Neural cell (in vitro differentiated cells): Measurements from ENCODE around the gene AATK.

Experiments
- POLR2AphosphoS5 ChIP-seq: IDR thresholded peaks from 2 replicates; pipeline ENCODE4 v1.6.1; 2012
- RAD21 ChIP-seq: fragments of 450-650 bp; conservative IDR thresholded peaks from 2 replicates; pipeline ENCODE4 v1.6.1; 2014; ENCODE audit warnings: antibody characterized with exemption, mild to moderate bottlenecking, moderate library complexity
- TF ChIP-seq, protein P1 (sequence below): fragments of 450-650 bp; IDR thresholded peaks from 2 replicates; pipeline ENCODE4 v1.5.1; 2014; ENCODE audit warnings: antibody characterized with exemption, mild to moderate bottlenecking, moderate library complexity; ENCODE audit not compliant: poor library complexity, severe bottlenecking
- TF ChIP-seq, protein P2 (sequence below): IDR thresholded peaks from 2 replicates; pipeline ENCODE4 v1.6.1; 2012; ENCODE audit warnings: borderline replicate concordance

DNA sequence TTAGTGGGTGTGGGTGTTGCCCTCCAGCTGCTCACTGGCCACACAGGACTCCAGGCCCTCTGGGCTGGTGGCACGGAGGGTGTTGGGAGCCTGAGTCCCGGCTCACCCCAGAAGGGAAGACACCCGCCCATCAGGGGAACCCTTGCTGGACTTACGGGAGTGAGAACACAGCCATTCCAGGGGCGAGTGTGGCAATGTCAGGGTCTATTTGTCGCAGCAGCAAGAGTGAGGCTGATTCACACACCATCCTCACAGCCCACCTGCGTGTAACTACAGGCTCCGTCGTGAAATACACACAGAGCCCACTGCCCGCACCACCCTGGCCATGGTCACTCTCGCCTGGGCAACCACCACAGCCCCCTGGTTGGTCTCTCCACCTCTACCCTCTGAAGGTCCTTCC lies 17.8 kb upstream of the AATK start:
- no peak for TF ChIP-seq POLR2AphosphoS5
- TF ChIP-seq, protein P1, sequence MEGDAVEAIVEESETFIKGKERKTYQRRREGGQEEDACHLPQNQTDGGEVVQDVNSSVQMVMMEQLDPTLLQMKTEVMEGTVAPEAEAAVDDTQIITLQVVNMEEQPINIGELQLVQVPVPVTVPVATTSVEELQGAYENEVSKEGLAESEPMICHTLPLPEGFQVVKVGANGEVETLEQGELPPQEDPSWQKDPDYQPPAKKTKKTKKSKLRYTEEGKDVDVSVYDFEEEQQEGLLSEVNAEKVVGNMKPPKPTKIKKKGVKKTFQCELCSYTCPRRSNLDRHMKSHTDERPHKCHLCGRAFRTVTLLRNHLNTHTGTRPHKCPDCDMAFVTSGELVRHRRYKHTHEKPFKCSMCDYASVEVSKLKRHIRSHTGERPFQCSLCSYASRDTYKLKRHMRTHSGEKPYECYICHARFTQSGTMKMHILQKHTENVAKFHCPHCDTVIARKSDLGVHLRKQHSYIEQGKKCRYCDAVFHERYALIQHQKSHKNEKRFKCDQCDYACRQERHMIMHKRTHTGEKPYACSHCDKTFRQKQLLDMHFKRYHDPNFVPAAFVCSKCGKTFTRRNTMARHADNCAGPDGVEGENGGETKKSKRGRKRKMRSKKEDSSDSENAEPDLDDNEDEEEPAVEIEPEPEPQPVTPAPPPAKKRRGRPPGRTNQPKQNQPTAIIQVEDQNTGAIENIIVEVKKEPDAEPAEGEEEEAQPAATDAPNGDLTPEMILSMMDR: no peak
- TF ChIP-seq, protein P2, sequence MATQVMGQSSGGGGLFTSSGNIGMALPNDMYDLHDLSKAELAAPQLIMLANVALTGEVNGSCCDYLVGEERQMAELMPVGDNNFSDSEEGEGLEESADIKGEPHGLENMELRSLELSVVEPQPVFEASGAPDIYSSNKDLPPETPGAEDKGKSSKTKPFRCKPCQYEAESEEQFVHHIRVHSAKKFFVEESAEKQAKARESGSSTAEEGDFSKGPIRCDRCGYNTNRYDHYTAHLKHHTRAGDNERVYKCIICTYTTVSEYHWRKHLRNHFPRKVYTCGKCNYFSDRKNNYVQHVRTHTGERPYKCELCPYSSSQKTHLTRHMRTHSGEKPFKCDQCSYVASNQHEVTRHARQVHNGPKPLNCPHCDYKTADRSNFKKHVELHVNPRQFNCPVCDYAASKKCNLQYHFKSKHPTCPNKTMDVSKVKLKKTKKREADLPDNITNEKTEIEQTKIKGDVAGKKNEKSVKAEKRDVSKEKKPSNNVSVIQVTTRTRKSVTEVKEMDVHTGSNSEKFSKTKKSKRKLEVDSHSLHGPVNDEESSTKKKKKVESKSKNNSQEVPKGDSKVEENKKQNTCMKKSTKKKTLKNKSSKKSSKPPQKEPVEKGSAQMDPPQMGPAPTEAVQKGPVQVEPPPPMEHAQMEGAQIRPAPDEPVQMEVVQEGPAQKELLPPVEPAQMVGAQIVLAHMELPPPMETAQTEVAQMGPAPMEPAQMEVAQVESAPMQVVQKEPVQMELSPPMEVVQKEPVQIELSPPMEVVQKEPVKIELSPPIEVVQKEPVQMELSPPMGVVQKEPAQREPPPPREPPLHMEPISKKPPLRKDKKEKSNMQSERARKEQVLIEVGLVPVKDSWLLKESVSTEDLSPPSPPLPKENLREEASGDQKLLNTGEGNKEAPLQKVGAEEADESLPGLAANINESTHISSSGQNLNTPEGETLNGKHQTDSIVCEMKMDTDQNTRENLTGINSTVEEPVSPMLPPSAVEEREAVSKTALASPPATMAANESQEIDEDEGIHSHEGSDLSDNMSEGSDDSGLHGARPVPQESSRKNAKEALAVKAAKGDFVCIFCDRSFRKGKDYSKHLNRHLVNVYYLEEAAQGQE: no peak
- no peak for TF ChIP-seq RAD21
